RPMI7951 (cell line): ENCODE data around the gene USE1. TPM values are rescaled to one million over a fixed set of nuclear protein-coding genes. Genes with fewer than 3 reads are reported as not detected.
A peak's percentile ranks its signal among the peaks of the same experiment; 100 is the strongest.

ENCODE experiments used
- DNase-seq: peaks from one replicate; pipeline ENCODE4 v3.0.0-alpha.2; 2012; ENCODE audit warnings: low read depth
- total RNA-seq: library from RNA; depleted of rRNA; stranded (reverse); fragments of >200 nt; shearing (Covaris generic); gene quantifications from 2 replicates; pipeline ENCODE4 v1.2.3, GENCODE V29; 2014

USE1 gene
- total RNA-seq, 1 experiment from 2014 or later = 38.6 TPM

DNA sequence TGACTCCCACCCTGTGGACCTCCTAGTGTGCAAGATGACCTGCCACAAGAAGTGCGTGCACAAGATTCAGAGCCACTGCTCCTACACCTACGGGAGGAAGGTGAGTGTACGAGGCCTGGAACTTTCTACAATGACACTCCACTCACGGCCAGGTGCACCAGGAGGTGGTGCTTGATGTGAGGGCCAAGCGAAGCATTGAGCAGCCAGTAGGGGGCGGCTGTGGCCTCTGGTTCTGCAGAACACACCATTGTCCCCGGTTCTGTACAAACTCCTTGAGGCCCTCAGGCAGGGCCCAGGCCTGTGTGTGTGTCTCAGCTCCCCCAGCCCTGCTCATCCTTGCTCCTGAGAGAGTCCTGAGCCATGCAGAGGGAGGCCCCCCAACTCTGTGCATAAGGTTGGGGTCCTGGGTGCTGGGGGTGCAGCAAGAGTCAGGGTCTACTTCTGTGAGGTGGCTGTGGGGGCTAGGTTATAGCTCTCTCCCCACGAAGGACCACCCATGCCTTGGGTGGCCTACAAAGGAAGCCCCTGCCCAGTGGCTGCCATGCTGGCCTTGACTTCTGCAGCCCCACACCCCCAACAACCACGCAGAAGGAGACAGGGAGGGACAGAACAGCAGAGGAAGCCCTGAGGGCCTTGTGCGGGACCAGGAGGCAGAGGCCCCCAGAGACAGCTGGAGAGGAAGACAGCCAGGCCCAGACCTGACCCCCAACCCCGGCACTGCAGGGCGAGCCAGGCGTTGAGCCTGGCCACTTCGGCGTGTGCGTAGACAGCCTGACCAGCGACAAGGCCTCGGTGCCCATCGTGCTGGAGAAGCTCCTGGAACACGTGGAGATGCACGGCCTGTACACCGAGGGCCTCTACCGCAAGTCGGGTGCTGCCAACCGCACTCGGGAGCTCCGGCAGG lies 9.7 kb upstream of the USE1 start:
- DNase-seq = peak; percentile 49

- DNase-seq = no peak
These were observed 8.2 kb upstream of the USE1 start for GRCh38 chr19:17206736-17207581.

DNA sequence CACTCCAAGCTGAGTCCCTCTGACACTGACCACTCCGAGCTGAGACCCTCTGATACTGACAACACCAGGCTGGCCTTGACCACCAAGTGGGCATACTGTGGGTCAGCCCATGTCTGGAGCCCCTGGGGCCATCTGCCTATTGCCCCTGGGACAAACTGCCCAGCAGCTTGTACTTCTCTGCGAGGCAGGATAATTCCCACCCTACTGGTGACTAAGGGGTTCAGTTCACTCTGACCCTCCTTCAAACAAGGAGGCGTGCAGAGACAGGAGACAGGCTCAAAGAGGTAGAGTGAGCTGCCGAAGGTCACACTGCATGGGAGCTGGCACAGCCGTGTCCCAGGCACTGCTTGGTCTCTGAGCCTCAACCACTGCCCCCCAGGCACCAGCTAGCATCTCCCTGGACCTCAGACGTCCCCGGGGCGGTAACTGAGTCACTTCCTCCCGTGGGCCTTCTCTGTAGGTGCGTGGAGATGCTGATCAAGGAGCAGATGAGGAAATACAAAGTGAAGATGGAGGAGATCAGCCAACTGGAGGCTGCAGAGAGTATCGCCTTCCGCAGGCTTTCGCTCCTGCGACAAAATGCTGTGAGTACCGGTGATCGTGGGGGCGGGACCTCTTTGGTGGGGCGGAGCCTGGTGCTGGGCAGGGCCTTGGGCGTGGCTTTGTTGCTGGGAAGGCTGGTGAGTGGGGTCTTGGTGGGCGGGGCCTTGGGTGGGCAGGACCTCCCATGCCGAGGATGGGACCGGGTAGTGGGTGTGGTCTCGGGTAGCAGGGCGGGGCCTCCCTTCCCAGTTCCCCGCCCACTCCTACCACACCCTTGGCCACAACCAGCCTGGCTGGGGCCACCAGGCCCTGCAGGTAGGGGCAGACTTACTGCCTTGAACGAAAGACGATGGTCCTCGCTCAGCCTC lies 5.8 kb upstream of the USE1 start:
- peak; percentile 45 for DNase-seq

GRCh38 chr19:17210296-17210695 lies 4.9 kb upstream of the USE1 start:
- no peak for DNase-seq

GRCh38 chr19:17211547-17212446 lies 3.4 kb upstream of the USE1 start:
- DNase-seq = no peak

DNA sequence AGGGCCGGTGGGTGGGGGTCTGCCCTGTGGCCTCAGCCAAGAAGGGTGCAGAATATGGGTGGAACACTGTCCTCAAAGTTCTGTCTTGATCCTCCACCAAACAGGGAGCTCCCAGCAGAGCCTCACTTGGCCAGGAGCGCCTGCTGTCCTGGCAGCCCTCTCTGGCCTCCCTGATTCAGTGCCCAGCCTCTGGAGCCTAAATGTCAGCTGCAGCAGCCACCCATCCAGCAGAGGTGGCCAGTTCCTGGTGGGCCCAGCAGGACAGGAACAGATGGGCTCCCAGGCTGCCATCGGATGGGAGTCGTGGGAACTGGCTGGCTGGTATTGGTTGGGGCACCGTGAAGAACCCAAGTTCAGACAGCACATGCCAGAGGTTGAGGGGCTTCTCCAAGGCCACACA lies 1.8 kb upstream of the USE1 start:
- DNase-seq = no peak

GRCh38 chr19:17214508-17215126 lies 540 bp upstream of the USE1 start:
- no peak for DNase-seq

- DNase-seq = no peak
These were observed 1.0 kb downstream of the USE1 start for GRCh38 chr19:17216058-17216670.

DNA sequence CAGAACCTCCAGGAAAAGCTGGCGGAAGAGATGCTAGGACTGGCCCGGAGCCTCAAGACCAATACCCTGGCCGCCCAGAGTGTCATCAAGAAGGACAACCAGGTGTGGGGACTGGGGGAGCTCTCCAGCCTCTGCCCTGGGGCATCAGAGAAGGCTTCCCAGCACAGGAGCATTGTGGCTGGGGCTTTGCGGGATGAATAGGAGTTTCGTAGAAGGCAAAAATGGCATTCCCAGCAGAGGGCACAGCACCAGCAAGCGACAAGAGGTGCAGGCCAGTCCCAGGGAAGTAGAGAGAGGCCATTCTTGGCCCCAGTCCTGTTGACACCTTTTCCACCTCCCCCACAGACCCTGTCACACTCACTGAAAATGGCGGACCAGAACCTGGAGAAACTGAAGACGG lies 4.1 kb downstream of the USE1 start:
- DNase-seq = no peak

DNA sequence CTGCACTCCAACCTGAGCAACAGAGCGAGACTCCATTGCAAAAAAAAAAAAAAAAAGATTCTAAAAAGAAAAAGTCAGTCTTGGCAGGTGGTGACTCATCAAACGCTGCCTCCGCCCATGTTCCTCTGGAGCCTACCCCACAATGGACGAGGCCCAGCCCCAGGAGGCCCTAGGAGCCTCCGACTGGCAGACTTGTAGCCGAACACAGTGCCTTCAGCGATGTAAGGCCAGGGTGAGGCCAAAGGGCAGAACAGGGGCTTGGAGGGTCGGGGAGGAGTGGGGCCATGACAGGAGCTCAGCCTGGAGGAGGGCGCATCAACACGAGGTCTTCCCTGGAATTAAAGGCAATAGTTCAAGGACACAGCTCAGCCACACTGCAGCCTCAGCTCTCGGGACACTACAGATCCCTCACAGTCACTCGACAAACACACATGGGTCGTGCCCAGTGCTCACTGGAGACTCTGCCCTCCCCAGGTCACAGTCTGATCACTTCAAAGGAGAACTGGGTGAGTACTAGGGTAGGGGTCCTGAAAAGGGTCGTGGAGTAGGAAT lies 5.1 kb downstream of the USE1 start:
- DNase-seq = peak; percentile 84

GRCh38 chr19:17225053-17225452 lies 9.9 kb downstream of the USE1 start:
- no peak for DNase-seq

- DNase-seq = peak; percentile 98
These were observed 11.1 kb downstream of the USE1 start, which contains the start of gene OCEL1 for GRCh38 chr19:17226002-17226933. OCEL1 (plus strand) TSS chr19:17226226; CDS start chr19:17226248, 22 bp downstream.

DNA sequence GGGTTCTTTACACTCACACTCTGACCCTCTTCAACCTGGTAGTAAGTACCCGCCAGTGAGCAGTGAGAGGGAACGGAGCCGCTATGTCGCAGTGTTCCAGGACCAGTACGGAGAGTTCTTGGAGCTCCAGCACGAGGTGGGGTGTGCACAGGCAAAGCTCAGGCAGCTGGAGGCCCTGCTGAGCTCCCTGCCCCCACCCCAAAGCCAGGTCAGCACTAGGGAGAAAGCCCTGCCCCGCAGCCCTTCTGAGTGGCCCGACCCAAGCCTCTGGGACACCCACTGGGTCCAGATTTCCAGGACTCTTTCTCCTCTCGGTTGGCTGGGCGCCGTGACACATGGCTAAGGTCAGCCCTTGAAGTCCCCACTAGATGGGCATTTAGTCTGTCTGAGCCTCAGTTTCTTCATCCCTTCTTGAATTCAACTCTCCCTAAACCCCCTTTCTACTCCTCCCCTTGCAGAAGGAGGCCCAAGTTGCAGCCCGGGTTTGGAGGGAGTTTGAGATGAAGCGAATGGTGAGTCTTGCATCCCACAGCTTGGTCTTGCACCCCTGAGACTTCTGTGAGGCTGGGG lies 12.7 kb downstream of the USE1 start:
- DNase-seq = no peak

GRCh38 chr19:17229890-17230289 lies 14.7 kb downstream of the USE1 start:
- no peak for DNase-seq

DNA sequence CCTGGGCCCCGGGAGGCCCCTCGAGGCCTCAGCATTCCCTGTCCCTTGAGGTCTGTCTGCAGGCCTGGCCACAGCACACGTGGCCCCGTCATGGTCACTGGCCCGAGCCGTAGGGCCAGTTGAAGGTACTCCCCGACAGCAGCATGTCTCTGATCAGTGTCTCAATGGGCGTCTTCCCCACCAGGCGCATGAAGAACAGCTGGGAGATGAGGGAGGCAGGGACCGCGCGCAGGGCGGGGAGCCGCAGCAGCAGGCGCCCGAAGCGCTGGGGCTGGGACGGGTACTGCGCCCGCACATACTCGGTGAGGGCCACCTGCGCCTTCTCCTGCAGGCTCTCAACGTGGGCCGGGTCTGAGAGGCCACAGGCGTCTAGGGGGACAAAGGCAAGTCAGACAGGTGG lies 17.1 kb downstream of the USE1 start:
- DNase-seq = no peak

- peak; percentile 49 for DNase-seq
These were observed 19.7 kb downstream of the USE1 start for GRCh38 chr19:17234911-17235299.

DNA sequence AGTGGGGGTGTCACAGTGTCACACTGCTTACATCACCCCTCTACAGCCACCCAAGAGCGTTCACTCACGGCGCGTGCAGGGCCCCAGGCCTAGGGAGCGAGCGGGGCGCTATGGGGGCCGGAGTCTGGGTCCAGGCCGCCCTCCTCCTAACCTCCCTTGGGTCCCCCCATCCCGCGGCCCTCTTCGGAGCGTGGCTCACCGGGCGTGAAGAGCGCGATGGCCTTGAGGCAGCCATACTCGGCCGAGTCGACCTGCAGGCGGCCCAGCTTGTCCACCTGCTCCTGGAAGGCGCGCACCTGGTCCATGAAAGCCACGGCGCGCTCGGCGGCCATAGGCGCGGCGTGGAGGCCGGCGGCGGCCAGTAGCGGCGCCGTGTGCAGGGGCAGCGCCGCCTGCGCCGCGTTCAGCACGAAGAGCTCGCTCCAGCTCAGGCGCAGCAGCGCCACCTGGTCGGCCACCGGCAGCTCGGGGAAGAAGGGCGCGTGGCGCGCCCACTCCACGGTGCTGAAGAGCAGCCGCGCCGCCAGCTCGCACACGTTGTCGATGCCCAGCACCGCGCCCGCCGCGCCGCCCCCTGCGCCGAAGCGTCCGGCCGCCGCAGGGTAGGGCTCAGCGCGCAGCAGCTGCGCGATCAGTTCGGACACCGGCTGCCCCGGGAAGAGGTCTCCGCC lies 20.3 kb downstream of the USE1 start:
- peak; percentile 72 for DNase-seq
